A549 (cell line): ENCODE data around the gene SUCNR1. TPM values are rescaled to one million over a fixed set of nuclear protein-coding genes. Genes with fewer than 3 reads are reported as not detected.
A peak's percentile ranks its signal among the peaks of the same experiment; 100 is the strongest.
"Not testable (repeated sequence)": the region's sequence is repeated elsewhere in the genome, so short reads cannot be mapped to it uniquely, and the experiment has no call there.

Experiments
- ATAC-seq, 2 experiments: fragments of 200-7000 bp in 1 of 2; fragments of >200 bp in 1 of 2; cut with Nextera tagmentation in 1 of 2; cut with Tn5 transposase in 1 of 2; 3 replicates each; pipeline versions ENCODE4 v1.8.0 to v1.9.1; 2018 to 2020; ENCODE audit warnings: mild to moderate bottlenecking in 1 of 2, moderate library complexity in 1 of 2
- CTCF ChIA-PET: fragments of 300-600 bp; sonication (Branson Sonifier 250); formaldehyde crosslinking; extraction: SDS; loops from one replicate; lab custom pipeline; 2021; ENCODE audit warnings: antibody characterized with exemption, inconsistent platforms; lab: Yijun Ruan, JAX
- POLR2A ChIA-PET: fragments of 350-600 bp; formaldehyde crosslinking; extraction: SDS; loops from one replicate; lab custom pipeline; 2021; ENCODE audit warnings: antibody characterized with exemption, inconsistent platforms; lab: Yijun Ruan, JAX
- DNase-seq, 2 experiments: peaks; one replicate each; pipeline versions ENCODE4 v3.0.0 to v3.0.0-alpha.2; 2011 to 2016; ENCODE audit warnings: low read depth in 1 of 2, low spot score in 1 of 2
- FAIRE-seq: peaks from 2 replicates; lab custom pipeline; 2011; peaks lifted over from hg19 to GRCh38; lab: Jason Lieb, UNC
- H3K27ac ChIP-seq, 2 experiments: fragments of >200 bp; sonication (Bioruptor Twin); formaldehyde crosslinking; 3 replicates each; pipeline ENCODE4 v1.5.1; 2016 to 2017
- H3K4me1 ChIP-seq: fragments of >200 bp; sonication (Bioruptor Twin); formaldehyde crosslinking; 3 replicates; pipeline ENCODE4 v1.6.1; 2016
- H3K4me2 ChIP-seq: fragments of >200 bp; sonication (Bioruptor Twin); formaldehyde crosslinking; 3 replicates; pipeline ENCODE4 v1.6.1; 2016
- H3K4me3 ChIP-seq: fragments of >200 bp; sonication (Bioruptor Twin); formaldehyde crosslinking; 3 replicates; pipeline ENCODE4 v1.5.1; 2016
- H3K9me3 ChIP-seq: fragments of >200 bp; sonication (Bioruptor Twin); formaldehyde crosslinking; 3 replicates; pipeline ENCODE4 v1.6.1; 2016
- BCL3 ChIP-seq: fragments of >200 bp; sonication (Bioruptor Twin); formaldehyde crosslinking; IDR thresholded peaks from 3 replicates; pipeline ENCODE4 v1.6.1; 2016
- CHD4 ChIP-seq: fragments of 200-600 bp; sonication (generic); IDR thresholded peaks from 2 replicates; pipeline ENCODE4 v1.6.1; 2016; ENCODE audit warnings: antibody characterized with exemption, mild to moderate bottlenecking, borderline replicate concordance
- ESRRA ChIP-seq: fragments of 150-350 bp; IDR thresholded peaks from 2 replicates; pipeline ENCODE4 v1.6.1; 2014; ENCODE audit warnings: mild to moderate bottlenecking, low read length, borderline replicate concordance
- FOSB ChIP-seq: fragments of 250-450 bp; sonication (Bioruptor Pico); IDR thresholded peaks from 2 replicates; pipeline ENCODE4 v1.5.0; 2020; ENCODE audit warnings: mild to moderate bottlenecking, moderate library complexity
- FOSL2 ChIP-seq, 2 experiments: fragments of 450-650 bp in 1 of 2; fragments of >200 bp in 1 of 2; sonication (Bioruptor Twin) in 1 of 2; formaldehyde crosslinking; IDR thresholded peaks; 2 replicates each; pipeline versions ENCODE4 v1.5.0 to v1.6.1; 2016 to 2020; ENCODE audit warnings: mild to moderate bottlenecking in 1 of 2, moderate library complexity in 1 of 2
- GATA3 ChIP-seq: IDR thresholded peaks from 2 replicates; pipeline ENCODE4 v1.6.1; 2012; ENCODE audit warnings: borderline replicate concordance
- HDAC2 ChIP-seq: fragments of 200-600 bp; sonication (generic); IDR thresholded peaks from 2 replicates; pipeline ENCODE4 v1.6.1; 2016
- HOXB13 ChIP-seq: fragments of 250-450 bp; sonication (Bioruptor Pico); IDR thresholded peaks from 2 replicates; pipeline ENCODE4 v1.5.0; 2020; ENCODE audit warnings: low read depth, mild to moderate bottlenecking, moderate library complexity
- JUN ChIP-seq, 2 experiments: fragments of >200 bp; sonication (Bioruptor Twin); formaldehyde crosslinking; IDR thresholded peaks; 2 replicates in 1 of 2; 3 replicates in 1 of 2; pipeline ENCODE4 v1.6.1; 2016 to 2017
- JUNB ChIP-seq: fragments of >200 bp; sonication (Bioruptor Twin); formaldehyde crosslinking; IDR thresholded peaks from 2 replicates; pipeline ENCODE4 v1.6.1; 2016
- MAFK ChIP-seq: fragments of 450-650 bp; IDR thresholded peaks from 2 replicates; pipeline ENCODE4 v1.6.1; 2014; ENCODE audit not compliant: partially characterized antibody
- MYC ChIP-seq: IDR thresholded peaks from 2 replicates; pipeline ENCODE4 v1.6.1; 2012; ENCODE audit warnings: mild to moderate bottlenecking, inconsistent platforms, low read length, improper control_type of control experiment, borderline replicate concordance
- NFE2L2 ChIP-seq: fragments of 150-350 bp; conservative IDR thresholded peaks from 2 replicates; pipeline ENCODE4 v1.6.1; 2014; ENCODE audit warnings: low read length
- NR3C1 ChIP-seq: fragments of >200 bp; sonication (Bioruptor Twin); formaldehyde crosslinking; IDR thresholded peaks from 3 replicates; pipeline ENCODE4 v1.6.1; 2017
- POLR2A ChIP-seq: IDR thresholded peaks from 2 replicates; pipeline ENCODE4 v1.6.1; 2012; ENCODE audit warnings: mild to moderate bottlenecking, low read length
- POLR2AphosphoS2 ChIP-seq: conservative IDR thresholded peaks from 2 replicates; pipeline ENCODE4 v1.6.1; 2012; ENCODE audit warnings: low read length, improper control_type of control experiment, inconsistent platforms
- RAD21 ChIP-seq, 2 experiments: fragments of >200 bp in 1 of 2; sonication (Bioruptor Twin) in 1 of 2; formaldehyde crosslinking in 1 of 2; IDR thresholded peaks in 1 of 2; conservative IDR thresholded peaks in 1 of 2; 2 replicates in 1 of 2; 3 replicates in 1 of 2; pipeline ENCODE4 v1.6.1; 2012 to 2018; ENCODE audit warnings: inconsistent platforms in 1 of 2
- RCOR1 ChIP-seq: fragments of 150-350 bp; IDR thresholded peaks from 2 replicates; pipeline ENCODE4 v1.6.1; 2014; ENCODE audit warnings: antibody characterized with exemption, low read length, low read depth
- RFX5 ChIP-seq: fragments of 450-650 bp; IDR thresholded peaks from 2 replicates; pipeline ENCODE4 v1.7.1; 2014; ENCODE audit warnings: antibody characterized with exemption, mild to moderate bottlenecking, moderate library complexity
- SMC3 ChIP-seq: fragments of >200 bp; sonication (Bioruptor Twin); formaldehyde crosslinking; IDR thresholded peaks from 3 replicates; pipeline ENCODE4 v1.6.1; 2018; ENCODE audit warnings: inconsistent platforms
- SREBF2 ChIP-seq: fragments of 450-650 bp; IDR thresholded peaks from 2 replicates; pipeline ENCODE4 v1.6.1; 2014; ENCODE audit warnings: mild to moderate bottlenecking, moderate library complexity
- ZSCAN20 ChIP-seq: fragments of 250-450 bp; sonication (Bioruptor Pico); IDR thresholded peaks from 2 replicates; pipeline ENCODE4 v1.8.0; 2022; ENCODE audit warnings: mild to moderate bottlenecking, moderate library complexity
- WGBS: methylation state at CpG from one replicate; pipeline ENCODE4 v1.1.6; 2017; ENCODE audit errors: missing lambda C conversion rate; 5-methylcytosine and 5-hydroxymethylcytosine counted together
- polyA plus RNA-seq, 4 experiments: library from polyadenylated mRNA; depleted of rRNA in 3 of 4; stranded (reverse); fragments of >200 nt; fragmentation: RNase III in 1 of 4; extraction: RNeasy Plus Mini Kit Qiagen cat#74134 plus additional on column Dnase treatment in 1 of 4; gene quantifications; 2 replicates in 3 of 4; 3 replicates in 1 of 4; pipeline ENCODE4 v1.2.3, GENCODE V29; 2011 to 2017

SUCNR1 gene
- polyA plus RNA-seq, 2 of the 4 experiments (the other 2 are of a cell fraction) = 0.27 to 1.4 TPM

GRCh38 chr3:151895478-151896241 lies 22.2 kb downstream of the SUCNR1 start (continued):
- TF ChIP-seq BCL3 (no peak), JUN (IDR thresholded peaks at IDR 0.05) (no peak)

- CTCF ChIA-PET = no interaction called here
- TF ChIP-seq FOSL2 (IDR thresholded peaks at IDR 0.05) = peak; percentile 45; the same call in 1 of the 2 replicates
- peak; percentile 46 for TF ChIP-seq FOSL2 (CRISPR knock-in tag; IDR thresholded peaks at IDR 0.05)
- TF ChIP-seq JUNB = peak; percentile 68
- no peak for TF ChIP-seq NR3C1
- no peak for TF ChIP-seq JUN (IDR thresholded peaks at IDR 0.05)
These were observed 23.0 kb downstream of the SUCNR1 start for GRCh38 chr3:151896246-151897012.

GRCh38 chr3:151898121-151898520 lies 24.7 kb downstream of the SUCNR1 start:
- H3K9me3 ChIP-seq, FAIRE-seq, DNase-seq, H3K4me2 ChIP-seq, H3K27ac ChIP-seq, POLR2A ChIA-PET, H3K4me3 ChIP-seq, ATAC-seq: not testable (repeated sequence)
- no CpG with 5 or more reads among the region's 1 CpG for WGBS
- CTCF ChIA-PET = interaction anchor here (0.6 kb wide), 1 partner anchor 504 kb away, joined by 3 read pairs; no protein-coding TSS in a partner anchor
- H3K4me1 ChIP-seq = peaks cover 32% of the 10 kb centered on the region

More at GRCh38 chr3:151896246-151897012, 23.0 kb downstream of the SUCNR1 start:
- H3K4me2 ChIP-seq = peak overlapping the region; percentile 43
- H3K27ac ChIP-seq = peak overlapping the region; percentile 39 to 66; a peak in 4 of 6 replicates
- no peak overlapping the region for H3K4me3 ChIP-seq
- no peaks in the 10 kb centered on the region for H3K9me3 ChIP-seq
- FAIRE-seq = no peak
- POLR2A ChIA-PET = no interaction called here
- peaks cover 27% of the 10 kb centered on the region for H3K4me1 ChIP-seq
- DNase-seq = peak in 1 of 2 experiments; percentile 28
- 10% methylated on average over 4 of the region's 4 CpGs for WGBS
- ATAC-seq = peak; percentile 70 to 73

- WGBS = 94% methylated on average over 3 of the region's 3 CpGs
- CTCF ChIA-PET = interaction anchor here (0.6 kb wide), 1 partner anchor 503 kb away, joined by 3 read pairs; no protein-coding TSS in a partner anchor
- ATAC-seq, POLR2A ChIA-PET, DNase-seq, H3K9me3 ChIP-seq, H3K4me2 ChIP-seq, H3K27ac ChIP-seq, FAIRE-seq, H3K4me3 ChIP-seq: not testable (repeated sequence)
- H3K4me1 ChIP-seq = peaks cover 32% of the 10 kb centered on the region
These were observed 25.3 kb downstream of the SUCNR1 start for GRCh38 chr3:151898564-151899261.

- H3K4me3 ChIP-seq = no peak overlapping the region
- DNase-seq (no peak), ATAC-seq (no peak), FAIRE-seq (no peak)
- no peak overlapping the region for H3K27ac ChIP-seq
- no peaks in the 10 kb centered on the region for H3K9me3 ChIP-seq
- POLR2A ChIA-PET = no interaction called here
- TF ChIP-seq HOXB13 (CRISPR knock-in tag) = no peak
- TF ChIP-seq ZSCAN20 (CRISPR knock-in tag) = no peak
- CTCF ChIA-PET = no interaction called here
- no peak overlapping the region for H3K4me2 ChIP-seq
- peaks cover 32% of the 10 kb centered on the region for H3K4me1 ChIP-seq
These were observed 26.6 kb downstream of the SUCNR1 start for GRCh38 chr3:151899996-151900395.

- Histone ChIP-seq H3K4me1 (peaks cover 29% of the 10 kb centered on the region), H3K9me3 (no peaks in the 10 kb centered on the region), H3K4me3 (no peak overlapping the region), H3K27ac (no peak overlapping the region), H3K4me2 (no peak overlapping the region)
- DNase-seq = no peak
- POLR2A ChIA-PET = no interaction called here
- FAIRE-seq = no peak
- no peak for ATAC-seq
- WGBS = 68% methylated on average over 2 of the region's 2 CpGs
- CTCF ChIA-PET = no interaction called here
- TF ChIP-seq RFX5 (no peak), SMC3 (no peak), FOSL2 (IDR thresholded peaks at IDR 0.05) (no peak), FOSL2 (CRISPR knock-in tag; IDR thresholded peaks at IDR 0.05) (no peak), FOSB (CRISPR knock-in tag) (no peak), HDAC2 (no peak), ESRRA (no peak), MAFK (no peak), RAD21 (conservative IDR thresholded peaks at IDR 0.05 in 1 of 2, IDR thresholded peaks at IDR 0.05 in 1 of 2) (no peak), POLR2A (no peak), GATA3 (no peak), JUN (IDR thresholded peaks at IDR 0.05) (no peak), POLR2AphosphoS2 (no peak), MYC (no peak), NFE2L2 (no peak), RCOR1 (no peak), CHD4 (no peak), SREBF2 (no peak), HOXB13 (CRISPR knock-in tag) (no peak)
These were observed 27.0 kb downstream of the SUCNR1 start for GRCh38 chr3:151900460-151900859.
